ENCODE results near the gene ARAP1.

DNA sequence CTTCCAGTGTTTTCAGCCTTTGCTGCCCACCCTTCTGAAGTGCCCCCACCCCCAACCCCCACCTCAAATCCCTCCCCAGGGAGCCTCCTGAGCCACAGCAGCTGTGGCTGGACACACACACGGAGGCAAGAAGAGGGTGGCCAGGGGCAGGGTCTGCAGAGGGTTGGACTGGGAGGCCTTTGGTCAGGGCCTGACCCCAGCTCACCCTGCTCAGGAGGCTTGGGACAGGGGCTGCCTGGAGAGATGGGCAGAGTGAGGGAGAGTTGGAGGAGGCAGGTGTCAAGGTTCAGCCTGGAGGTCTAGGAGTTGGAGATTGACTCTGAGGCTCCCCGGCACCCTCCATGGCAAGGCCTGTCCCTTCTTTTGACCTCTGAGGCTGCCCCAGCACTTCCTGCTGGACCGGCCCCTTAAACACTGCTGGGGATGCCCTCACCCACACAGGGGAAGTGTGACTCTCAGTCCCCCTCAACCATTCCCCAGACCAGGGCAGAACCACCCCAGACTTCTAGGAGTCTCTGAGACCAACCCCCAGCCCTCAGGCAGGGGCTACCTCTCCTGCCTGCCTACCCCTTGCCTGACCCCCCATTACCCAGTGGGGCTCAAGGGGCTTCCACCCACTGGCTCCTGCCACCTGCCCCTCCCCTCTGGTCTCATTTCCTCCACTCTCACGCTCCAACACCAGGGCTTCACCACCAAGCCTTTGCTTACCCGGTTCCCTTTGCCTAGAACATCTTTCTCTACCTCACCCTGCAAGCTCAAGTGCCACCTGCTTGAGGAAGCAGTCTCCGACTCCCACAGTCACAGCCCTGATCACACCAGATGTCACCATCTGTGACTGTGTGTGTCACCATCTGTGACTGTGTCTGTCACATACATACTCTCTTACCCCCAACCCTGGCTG, 8.6 kb downstream of the ARAP1 start:
- TF ChIP-seq, protein P1, sequence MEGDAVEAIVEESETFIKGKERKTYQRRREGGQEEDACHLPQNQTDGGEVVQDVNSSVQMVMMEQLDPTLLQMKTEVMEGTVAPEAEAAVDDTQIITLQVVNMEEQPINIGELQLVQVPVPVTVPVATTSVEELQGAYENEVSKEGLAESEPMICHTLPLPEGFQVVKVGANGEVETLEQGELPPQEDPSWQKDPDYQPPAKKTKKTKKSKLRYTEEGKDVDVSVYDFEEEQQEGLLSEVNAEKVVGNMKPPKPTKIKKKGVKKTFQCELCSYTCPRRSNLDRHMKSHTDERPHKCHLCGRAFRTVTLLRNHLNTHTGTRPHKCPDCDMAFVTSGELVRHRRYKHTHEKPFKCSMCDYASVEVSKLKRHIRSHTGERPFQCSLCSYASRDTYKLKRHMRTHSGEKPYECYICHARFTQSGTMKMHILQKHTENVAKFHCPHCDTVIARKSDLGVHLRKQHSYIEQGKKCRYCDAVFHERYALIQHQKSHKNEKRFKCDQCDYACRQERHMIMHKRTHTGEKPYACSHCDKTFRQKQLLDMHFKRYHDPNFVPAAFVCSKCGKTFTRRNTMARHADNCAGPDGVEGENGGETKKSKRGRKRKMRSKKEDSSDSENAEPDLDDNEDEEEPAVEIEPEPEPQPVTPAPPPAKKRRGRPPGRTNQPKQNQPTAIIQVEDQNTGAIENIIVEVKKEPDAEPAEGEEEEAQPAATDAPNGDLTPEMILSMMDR (IDR thresholded peaks at IDR 0.05; ENCODE audit: extremely low read depth in 1 of 2, insufficient read depth in 1 of 2, low read depth in 1 of 2, low read length in 2 of 2), result no peak
- TF ChIP-seq MYC (IDR thresholded peaks at IDR 0.05; ENCODE audit: low read depth, low read length) (no peak), POLR2AphosphoS5 (IDR thresholded peaks at IDR 0.05; ENCODE audit: insufficient read depth, low read depth, low read length) (no peak)
- TF ChIP-seq, protein P2, sequence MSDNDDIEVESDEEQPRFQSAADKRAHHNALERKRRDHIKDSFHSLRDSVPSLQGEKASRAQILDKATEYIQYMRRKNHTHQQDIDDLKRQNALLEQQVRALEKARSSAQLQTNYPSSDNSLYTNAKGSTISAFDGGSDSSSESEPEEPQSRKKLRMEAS (IDR thresholded peaks at IDR 0.05; ENCODE audit: insufficient read depth, insufficient read length), result no peak
